HG02981 (cell line): ENCODE results near the gene PRR16.

Experiments
- ATAC-seq: cut with Tn5 transposase; IDR thresholded peaks from one replicate; pipeline ENCODE4 v1.9.1; 2021; ENCODE audit warnings: mild to moderate bottlenecking, moderate library complexity; ENCODE audit not compliant: unreplicated experiment

Gene PRR16

DNA sequence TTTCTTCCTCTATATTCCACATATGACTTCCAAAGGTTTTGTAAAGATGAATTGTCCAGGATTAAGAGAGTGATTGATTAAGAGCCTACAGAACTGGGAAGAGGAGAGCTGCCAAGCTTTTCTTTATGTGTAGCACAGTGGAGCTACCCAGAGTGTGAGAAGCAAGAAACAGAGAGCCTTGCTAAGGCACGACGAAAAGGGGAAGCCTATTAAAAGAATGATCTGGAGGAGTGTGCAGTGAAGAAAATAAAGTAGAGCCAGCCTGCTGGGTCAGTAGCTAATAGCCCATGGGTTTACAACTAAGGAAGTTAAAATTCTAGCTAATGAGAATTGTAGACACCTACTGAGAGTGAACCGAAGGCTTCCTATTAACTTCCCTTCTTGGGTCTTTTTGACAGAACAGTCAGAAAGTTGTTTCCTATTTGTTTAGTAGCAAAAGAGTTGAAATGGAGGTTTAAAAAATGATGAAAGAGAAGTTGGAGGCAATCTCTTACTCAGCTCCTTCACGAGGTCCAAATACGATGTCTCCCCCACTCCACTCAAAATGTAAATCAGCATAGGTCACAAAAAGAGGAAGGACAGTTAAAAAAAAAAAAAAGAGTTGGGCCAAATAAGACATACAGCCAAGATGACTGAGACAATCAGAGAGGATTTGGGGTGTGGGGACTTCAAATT lies 957 bp upstream of the PRR16 start:
- ATAC-seq: no peak

DNA sequence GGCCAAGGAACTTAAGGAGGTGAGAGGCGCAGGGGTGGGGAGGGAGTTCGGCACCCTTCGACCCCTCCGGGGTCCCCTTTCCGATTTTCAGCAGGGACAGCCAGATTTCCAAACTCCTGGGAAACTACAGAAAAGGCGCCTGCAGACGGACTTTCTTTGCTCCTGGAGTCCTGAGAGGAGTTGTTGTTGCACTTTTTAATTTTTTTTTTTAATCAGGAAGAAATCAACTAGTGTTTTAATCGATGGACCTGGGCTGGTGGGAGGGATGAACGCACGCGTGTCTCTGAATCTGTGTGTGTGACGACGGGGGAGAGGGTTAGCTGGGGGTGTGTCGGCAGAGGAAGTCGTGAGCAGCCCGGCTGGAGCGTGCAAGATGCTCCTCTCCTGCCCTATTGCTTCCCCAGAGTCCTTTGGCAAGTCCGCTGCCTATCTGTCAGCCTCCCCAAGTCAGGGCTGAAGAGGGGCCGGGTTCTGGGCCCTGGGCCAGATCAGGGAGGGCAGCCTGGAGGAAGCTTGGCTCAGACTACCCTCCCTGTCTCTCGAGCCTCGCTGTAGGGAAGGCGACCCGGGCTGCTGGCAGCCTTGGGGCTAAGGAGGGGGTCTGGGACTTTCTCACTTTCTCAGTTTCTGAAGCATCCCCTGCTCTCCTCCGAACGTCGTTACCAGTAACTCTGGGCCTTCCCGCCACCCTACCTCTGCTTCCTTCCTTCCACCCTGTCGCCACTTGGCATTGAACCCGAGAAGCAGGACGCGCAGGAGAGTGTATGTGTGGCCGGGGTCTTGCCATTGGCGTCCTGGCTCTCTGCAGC lies 731 bp downstream of the PRR16 start:
- ATAC-seq: no peak

DNA sequence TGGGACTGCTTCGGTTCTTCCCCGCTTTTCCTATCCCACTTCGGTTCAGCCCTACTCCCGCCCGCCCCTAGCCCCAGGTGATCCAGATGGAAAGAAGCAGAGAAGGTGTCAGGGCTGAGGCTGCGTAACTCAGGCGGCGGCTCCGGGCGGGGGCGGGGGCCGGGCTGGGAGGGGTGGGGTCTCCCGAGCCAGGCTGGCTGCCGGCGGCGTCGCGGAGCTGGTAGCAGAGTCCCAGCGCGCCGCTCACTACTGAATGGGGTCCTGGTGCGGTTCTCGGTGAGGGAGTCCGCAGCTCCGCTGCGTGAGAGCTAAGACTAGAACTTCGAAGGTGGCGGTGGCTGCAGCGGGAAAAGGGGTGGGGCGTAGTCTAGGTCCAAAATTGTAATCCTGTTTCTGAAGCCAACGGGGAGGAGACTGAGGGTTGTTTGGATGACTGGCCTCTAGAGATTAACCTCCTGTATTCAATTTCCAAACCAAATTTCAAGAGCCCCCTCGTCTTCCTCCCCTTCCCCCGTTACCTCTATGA lies 1.4 kb downstream of the PRR16 start:
- ATAC-seq: no peak

DNA sequence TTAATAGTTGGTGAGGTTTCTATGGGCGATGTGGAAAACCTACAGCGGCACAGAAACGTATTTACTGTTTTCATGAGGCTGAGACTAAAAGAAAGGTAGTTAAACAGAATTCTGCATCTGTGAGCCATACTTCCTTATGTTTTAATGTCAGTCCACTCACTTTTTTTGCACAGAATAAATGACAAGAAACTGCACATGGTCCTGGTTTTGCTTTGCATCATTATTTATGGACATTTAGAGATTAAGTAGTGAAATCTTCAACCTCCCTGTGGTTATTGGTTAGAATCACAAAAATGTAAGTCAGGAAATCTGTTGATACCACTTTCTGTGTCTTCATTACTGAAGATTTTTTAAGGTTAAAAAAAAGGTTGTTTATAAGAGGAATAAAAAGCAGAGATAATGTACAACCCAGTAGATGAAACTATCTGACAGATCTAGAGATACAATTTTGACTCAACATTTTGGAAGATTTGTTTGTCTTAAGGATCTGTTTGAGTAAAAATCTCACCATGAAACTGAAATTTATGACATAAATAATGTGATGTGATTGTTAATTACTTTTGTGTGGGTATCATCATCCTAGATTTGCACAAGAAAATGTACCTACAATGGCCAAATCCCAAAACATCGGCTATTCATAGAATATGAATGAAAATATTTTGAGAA lies 2.4 kb downstream of the PRR16 start:
- no peak for ATAC-seq

DNA sequence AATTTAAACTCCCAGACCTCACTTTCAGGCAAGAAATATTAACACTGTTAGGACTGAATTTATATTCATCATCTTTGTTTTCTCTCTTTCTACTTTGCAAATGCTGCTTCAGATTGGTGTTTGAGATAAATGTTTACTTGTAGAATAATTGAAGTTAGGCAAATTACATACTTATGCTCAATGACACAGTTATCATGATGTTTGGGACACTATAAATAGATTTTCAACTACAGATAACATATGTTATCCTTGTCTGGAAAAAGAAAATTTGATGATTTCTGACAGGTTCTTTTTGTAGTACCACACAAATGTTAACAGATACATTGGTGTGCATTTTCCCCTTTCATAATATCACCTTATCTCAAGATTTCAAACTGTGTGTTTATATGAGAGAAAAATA lies 7.9 kb downstream of the PRR16 start:
- no peak for ATAC-seq

DNA sequence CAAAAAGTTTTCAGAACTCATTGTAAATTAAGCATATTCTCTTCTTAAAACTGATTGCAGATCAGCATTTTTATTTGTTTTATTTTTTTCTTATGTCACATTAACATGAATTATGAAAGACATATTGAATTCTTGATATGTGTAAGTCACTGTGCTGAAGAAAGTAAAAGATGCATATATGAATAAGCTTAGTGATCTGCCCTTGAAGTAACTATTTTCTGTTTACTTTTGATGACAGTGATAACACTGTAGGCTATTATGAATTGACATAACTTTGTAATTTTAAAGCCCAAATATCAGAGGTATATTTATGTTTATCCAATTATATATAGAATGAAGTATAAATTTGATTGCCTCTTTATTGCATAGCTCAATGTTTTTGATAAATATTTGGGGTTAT lies 8.8 kb downstream of the PRR16 start:
- no peak for ATAC-seq

DNA sequence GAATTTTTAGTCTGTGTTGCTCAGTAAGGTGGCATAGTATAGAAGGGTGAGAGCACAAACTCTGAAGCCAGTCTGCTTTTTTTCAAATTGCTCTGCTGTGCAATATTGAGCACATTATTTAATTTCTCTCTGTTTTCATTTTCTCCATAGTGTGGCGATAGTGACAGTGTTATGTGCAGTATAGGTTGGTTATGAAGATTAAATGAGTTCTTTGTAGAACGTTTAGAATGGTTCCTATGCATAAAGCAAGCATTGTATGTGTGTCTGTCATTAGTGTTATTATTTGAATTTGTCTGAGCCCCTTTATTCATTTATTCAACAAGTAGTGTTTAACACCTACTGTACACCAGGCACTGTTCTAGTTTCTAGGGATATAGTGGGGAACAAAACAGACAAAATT lies 9.2 kb downstream of the PRR16 start:
- ATAC-seq: no peak

DNA sequence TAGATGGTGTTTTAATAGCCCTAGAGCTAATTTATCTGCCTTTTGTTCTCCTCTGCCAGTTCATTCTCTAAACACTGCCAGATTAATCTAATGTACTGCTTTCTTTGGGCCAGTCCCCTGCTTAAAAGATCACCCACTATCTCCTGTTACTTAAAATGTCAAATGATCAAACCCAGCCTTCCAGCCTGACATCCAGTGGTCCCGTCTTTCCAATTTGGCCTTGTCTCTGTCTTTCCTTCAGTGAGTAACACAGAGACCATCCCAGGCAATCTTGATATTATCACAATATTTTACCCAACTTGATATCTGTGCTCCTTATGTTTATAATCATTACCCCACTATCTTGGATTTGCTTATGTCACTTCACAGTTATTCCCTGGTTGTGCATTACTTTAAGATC lies 12.0 kb downstream of the PRR16 start:
- no peak for ATAC-seq

DNA sequence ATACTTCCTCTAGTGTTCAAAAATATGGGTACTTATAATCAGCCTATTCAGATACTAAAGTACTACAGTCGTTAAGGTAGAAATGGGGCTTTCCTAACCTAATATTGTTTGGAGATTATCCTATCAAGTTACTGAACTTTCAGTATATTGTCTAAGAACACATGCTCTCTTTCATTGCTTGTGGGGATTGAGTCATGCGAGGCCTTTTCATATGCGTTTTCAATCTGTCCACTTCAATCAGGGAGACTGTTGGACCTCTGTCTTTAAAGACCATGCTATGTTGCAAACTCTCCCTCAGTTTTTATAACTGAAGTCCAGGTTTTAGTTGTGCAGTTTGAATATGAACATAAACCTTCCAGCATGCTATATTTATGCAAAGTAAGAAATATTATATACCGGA lies 15.0 kb downstream of the PRR16 start:
- no peak for ATAC-seq

DNA sequence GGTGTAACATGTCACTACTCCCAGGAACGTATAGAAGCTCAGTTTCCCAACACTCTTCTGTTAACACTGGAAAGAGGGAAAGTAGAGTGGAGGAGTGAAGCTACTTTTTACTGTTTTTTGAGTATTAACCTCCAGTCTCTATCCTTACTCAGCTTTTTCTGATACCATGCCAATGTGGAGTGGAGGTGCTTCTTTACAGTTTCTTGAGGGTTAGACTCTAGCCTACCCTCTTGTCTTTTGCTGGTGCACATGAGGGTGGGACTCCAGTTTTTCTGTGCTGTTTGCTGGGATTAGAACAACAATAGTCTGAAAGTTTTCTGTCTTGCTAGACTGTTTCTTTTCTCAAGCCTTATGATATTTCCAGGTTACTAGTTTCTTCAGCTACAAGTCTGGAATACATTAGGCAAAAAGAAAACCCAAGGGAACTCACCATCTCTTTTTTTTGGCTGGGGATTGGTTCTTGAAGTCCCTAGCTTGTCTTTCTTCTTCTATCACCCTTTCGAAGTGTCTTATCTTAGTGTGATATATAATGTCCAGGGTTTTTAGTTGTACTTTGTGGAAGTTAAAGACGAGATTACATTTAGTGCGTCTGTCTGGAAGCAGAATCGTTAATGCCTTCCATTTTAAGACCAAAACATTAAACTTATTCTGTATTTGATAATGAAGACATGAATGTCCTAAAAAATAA lies 35.9 kb downstream of the PRR16 start:
- ATAC-seq: no peak

DNA sequence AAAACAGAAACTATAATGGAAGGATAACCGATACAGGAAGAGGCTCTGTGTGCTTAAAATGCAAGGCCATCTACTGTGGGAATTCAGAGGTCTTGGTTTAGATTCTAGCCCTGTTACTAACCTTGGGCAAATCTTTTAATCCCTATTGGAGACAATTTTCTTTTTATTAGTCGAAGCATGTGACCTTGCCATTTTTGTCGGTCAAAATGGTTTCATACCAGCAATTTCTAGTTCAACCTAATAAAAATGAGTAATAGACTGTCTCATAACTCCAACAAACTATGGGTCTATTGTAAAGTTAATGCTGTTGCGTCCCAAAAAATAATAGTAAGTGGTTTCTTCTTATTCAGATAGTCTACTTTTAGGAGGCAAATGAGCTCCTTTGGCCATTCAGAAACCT lies 38.4 kb downstream of the PRR16 start:
- no peak for ATAC-seq

DNA sequence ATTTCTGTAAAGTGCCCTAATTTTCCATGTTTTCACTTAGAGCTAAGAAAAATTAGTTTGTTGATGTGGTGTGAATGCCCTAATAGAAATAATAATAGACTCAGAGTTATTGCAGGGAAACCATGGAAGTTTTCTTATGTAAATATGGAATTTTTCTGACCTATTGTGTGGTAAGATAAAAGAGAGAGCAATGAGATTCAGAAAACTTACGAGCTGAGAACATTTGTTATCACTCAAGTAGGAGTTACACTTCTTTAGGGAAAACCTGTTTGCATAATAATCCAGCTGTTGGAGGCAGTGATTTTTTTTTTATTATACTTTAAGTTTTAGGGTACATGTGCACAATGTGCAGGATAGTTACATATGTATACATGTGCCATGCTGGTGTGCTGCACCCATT lies 39.2 kb downstream of the PRR16 start:
- ATAC-seq: no peak

DNA sequence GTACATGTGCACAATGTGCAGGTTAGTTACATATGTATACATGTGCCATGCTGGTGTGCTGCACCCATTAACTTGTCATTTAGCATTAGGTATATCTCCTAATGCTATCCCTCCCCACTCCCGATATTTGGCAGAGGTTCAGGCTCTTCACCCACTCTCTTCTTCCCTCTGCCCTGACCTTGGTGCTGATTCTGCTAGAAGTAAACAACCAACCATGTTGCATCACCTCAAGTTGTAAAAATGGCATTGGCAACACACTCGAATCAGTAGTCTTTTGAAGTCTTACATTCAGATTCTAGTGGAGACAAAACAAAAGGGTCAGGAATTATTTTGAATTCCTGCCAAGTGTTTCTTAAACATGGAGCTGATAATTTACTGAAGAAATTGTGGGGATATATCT lies 40.0 kb downstream of the PRR16 start:
- no peak for ATAC-seq

DNA sequence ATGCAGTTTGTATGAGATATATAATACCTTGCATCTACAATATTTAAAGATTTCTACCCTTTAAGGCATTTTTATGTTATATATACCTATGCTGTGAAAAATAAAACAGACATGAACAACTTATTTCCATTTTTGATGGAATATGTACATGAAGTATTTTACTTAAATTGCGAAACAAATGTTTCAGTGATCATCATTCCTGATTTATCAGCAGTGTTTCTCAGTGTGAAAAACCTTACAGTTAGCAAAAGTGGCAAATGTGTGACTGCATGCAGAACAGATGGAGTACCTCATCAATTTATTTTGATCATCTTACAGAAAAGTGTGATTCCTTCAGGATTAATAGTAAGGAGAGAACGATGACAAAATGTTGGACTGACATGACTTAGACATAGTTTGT lies 43.1 kb downstream of the PRR16 start:
- ATAC-seq: no peak

DNA sequence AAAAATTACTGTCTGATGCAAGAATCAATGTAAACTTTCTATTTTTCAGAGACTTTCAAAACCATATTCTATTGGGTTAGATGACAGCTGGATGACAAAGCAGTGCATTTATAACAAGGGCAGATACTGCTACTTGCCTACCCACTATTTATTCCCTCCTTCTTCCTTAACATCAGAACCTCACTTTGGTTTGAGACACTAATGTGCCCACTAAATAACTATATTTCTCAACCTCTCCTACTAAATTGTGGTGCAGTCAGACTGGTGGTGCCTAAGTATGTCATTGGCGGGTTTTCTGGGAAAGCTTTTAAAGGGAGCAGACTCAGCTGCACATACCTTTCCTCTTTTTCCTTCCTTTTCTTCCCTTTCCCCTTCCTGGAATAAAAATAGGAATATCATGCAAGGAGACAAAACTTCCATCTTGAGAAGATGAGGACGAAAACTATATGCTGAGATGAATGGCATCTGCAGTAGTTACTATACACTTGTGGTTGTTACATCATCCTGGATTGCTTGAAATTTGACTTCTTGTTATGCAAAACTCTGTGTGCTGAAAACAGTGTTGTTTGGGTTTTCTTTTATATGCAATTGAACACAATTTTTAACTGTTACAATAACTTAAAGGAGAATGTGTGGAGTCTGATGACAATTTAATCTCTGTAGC lies 43.8 kb downstream of the PRR16 start:
- no peak for ATAC-seq

DNA sequence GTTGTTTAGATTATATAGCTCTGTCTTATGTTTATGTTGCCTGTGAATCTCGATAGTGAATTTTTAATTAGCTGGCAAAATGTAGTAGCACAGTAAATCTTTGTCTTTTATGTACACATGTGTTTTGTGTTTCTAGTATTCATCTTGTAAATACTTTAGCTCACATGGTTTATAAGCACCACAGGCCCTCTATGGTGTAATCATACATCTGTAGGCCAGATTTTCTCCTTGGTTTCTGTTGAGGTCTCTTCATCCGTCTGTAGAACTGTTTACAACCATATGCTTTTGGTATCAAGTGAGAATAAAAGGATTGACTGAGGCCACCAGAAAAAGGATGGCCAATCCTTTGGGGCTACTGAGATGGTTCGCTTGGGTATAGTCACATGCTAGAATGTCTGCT lies 45.0 kb downstream of the PRR16 start:
- no peak for ATAC-seq

DNA sequence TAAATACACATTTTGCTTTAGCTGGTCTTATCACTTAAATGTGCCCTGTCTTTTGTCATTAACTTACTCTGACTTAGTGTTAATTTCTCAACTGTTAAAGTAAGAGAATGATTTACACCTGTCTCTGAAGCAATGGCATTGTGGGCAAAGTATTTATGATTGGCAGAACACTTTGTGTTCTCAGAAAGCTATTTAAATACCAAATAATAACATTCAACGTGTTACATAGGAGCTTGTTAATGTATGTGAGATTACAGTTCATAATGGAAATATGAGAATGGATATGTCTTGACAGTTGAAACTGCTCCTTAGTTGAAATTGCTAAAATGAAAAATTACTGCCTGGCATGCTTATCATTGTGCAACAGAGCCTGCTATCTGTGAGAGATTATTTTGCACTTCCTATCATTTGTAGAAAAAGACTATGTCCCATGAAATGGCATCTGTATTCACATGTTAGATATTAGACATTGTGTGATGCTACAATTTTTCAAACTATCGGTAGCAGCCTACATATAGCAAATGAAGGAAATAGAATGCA lies 46.1 kb downstream of the PRR16 start:
- ATAC-seq: no peak

DNA sequence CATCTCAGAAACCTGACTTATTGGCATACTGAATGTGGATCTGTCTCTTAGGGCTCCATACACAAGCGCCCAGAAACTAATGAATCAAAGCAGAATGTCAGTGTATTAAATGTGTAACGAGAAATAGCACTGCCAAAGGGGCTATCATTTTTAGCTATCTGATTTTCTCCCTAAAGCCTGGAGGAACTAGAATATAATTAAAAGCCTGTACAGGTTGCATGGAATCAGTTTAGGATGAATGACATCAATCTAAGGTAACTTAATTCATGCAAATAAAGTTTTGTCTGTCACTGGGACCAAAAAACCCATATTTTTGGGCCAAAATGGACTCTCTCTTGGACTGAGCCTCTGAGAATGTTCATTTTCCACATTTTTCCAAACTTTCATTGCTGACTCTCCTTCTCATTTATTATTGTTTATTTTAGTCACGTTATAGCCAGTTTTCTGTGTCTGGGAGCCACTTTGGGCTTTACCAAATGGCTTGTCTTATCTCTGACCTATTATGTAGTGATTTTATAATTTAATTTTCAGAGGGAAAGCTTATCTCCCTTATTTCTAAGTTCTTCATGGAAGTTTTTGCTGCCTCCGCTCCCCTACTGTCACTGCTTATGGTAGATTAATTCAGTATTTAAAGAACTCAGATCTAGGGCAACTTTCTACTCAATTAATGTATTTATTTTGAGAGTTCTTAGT lies 47.0 kb downstream of the PRR16 start:
- ATAC-seq: no peak

DNA sequence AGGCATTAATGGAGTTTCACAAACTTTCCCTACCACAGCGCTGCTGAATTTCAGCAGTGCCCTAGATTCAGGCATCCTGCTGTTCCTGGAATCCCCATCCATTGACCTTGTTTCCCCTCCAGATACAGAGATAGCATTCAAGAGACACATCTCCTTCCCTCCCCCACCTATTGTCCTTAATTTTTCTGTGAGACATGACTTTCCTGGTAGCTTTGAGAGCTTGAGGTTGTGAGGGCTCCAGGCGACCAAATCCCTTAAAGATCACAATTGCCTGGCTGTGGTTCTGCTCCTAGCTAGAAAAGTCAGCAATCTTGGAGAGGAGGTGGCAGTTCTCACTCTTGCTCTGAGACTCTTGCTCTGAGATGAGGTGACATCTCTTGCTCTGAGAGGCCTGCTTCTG lies 48.0 kb downstream of the PRR16 start:
- no peak for ATAC-seq
